ENCODE measurements around the gene ORM1.
A peak's percentile ranks its signal among the peaks of the same experiment; 100 is the strongest.

The ORM1 gene

DNA sequence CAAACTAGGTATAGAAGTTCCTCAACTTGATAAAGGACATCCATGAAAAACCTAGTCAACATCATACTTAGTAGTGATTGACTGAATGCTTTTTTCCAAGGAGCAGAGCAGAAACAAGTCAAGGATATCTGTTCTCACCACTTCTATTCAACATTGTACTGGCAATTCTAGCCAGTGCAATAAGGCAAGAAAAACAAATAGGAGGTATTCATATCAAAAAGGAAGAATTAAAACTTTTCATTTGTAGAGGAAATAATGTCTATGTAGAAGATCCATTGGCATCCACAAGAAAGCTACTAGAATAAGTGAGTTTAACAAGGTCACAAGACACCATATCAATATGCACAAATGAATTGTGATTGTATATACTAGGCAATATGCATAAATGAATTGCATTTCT is 28.2 kb upstream of the ORM1 start:
- DNase-seq: no peak
- Histone ChIP-seq H3K27ac (no peak overlapping the region), H3K4me3 (no peak overlapping the region), H3K27me3 (no peaks in the 10 kb centered on the region), H3K4me1 (no peaks in the 10 kb centered on the region), H3K9me3 (peaks cover 0 to 12% (median 8%) of the 10 kb centered on the region in 3 donors), H3K36me3 (peaks cover 15 to 27% (median 16%) of the 10 kb centered on the region in 3 donors)
- intact Hi-C loops (cut with DNase I; ENCODE audit: low total_unique reads): loop anchor here (5.0 kb wide), 1 partner anchor 187 kb away; no protein-coding TSS in a partner anchor
- TF ChIP-seq, protein P1, sequence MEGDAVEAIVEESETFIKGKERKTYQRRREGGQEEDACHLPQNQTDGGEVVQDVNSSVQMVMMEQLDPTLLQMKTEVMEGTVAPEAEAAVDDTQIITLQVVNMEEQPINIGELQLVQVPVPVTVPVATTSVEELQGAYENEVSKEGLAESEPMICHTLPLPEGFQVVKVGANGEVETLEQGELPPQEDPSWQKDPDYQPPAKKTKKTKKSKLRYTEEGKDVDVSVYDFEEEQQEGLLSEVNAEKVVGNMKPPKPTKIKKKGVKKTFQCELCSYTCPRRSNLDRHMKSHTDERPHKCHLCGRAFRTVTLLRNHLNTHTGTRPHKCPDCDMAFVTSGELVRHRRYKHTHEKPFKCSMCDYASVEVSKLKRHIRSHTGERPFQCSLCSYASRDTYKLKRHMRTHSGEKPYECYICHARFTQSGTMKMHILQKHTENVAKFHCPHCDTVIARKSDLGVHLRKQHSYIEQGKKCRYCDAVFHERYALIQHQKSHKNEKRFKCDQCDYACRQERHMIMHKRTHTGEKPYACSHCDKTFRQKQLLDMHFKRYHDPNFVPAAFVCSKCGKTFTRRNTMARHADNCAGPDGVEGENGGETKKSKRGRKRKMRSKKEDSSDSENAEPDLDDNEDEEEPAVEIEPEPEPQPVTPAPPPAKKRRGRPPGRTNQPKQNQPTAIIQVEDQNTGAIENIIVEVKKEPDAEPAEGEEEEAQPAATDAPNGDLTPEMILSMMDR (IDR thresholded peaks at IDR 0.05): no peak

DNA sequence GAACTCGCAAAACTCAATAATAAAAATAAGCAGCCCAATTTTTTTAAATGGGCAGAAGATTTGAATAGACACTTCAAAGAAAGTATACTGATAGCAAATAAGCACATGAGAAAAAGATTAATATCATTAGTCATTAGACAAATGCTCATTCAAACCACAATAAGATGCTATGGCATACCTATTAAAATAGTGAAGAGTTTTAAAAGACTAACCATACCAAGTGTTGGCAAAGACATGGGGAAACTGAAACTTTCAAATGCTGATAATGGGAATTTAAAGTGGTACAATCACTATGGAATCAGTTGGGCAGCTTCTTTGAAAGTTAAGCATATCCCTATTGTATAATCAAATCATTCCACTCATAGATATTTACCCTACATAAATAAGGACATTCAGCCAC is 26.6 kb upstream of the ORM1 start:
- Histone ChIP-seq H3K4me1 (no peaks in the 10 kb centered on the region), H3K4me3 (no peak overlapping the region), H3K27me3 (no peaks in the 10 kb centered on the region), H3K27ac (no peak overlapping the region), H3K36me3 (peaks cover 15 to 38% (median 16%) of the 10 kb centered on the region in 3 donors), H3K9me3 (peaks cover 0 to 12% (median 8%) of the 10 kb centered on the region in 3 donors)
- TF ChIP-seq, protein P1 (IDR thresholded peaks at IDR 0.05): no peak
- intact Hi-C loops (cut with DNase I; ENCODE audit: low total_unique reads): no loop called here
- no peak for DNase-seq

DNA sequence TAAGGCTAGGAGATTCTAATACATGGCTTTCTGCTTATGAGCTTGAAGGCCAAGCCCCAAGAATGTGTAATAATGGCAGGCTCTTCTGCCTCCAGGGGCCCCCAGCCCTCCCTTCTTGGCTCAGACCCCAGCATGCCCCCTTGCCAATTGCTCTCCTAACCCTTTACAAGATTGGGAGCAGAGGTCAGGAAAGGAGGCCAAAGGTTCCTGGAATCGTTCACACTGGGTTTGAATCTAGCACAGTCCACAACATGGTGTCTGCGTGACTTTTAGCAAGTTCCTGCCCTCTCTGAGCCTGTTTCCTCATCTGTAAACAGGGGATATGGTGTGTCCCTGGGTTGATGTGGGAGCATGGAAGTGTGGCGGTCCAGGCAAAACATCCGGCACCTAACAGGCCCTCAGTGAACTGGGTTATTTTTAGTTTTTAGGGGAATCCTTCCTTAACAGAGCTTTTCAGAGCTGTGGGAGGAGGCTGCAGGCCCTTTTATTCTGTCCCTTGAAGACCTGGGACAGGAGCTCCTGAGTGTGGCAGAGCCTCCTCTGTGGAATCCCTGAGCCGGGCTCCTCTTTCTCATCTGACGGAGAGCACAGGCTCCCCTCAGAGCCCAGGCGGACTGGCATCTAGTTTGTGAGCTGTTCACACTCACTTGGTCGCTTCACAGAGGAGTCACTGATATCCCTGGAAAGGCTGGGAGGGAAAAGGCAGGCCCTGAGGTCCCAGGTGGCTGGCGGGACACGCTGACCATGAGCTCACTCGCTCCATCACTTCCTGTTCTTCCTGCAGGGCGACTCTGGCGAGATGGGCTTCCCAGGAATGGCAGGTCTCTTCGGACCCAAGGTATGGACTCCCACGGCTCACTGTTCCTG is 23.4 kb upstream of the ORM1 start:
- Histone ChIP-seq H3K27me3 (no peaks in the 10 kb centered on the region), H3K36me3 (peaks cover 11 to 31% (median 14%) of the 10 kb centered on the region in 3 donors), H3K9me3 (peaks cover 0 to 12% (median 5%) of the 10 kb centered on the region in 3 donors), H3K4me3 (no peak overlapping the region), H3K4me1 (no peaks in the 10 kb centered on the region), H3K27ac (no peak overlapping the region)
- peak; percentile 10 to 53 for DNase-seq
- TF ChIP-seq, protein P1 (IDR thresholded peaks at IDR 0.05): no peak
- intact Hi-C loops (cut with DNase I; ENCODE audit: low total_unique reads): no loop called here

DNA sequence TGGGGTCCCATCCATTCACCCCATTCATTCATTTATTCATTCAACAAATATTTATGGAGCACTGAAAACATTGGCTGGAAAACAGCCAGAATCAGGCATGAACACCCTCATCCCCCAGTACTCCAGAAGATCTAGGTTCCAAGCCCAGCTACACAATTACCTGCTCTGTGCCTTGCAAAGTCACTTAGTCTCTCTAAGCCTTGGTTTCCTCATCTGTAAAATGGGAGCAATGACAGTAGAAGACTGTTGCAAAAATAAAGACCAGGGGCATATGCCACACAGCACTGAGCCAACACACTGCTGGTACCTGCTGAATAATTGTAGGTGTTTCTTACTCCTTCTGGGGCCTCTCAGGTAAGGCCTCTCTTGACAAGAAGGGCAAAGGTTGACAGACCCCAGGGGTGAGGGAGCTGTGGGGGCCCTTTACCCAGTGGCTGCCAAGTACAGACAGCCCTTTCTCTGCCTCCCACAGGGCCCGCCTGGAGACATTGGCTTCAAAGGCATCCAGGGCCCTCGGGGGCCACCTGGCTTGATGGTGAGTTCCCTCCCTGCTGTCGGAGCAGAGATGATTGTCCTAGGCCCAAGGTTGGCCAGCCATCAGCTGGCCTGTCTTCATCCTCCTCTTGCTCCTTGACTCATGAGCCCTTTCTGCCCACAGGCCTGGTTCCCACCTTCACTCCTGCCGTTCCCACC is 22.6 kb upstream of the ORM1 start:
- peak in 1 of 2 donors; percentile 51 for DNase-seq

More for the DNA sequence above, 22.6 kb upstream of the ORM1 start:
- Histone ChIP-seq H3K9me3 (peaks cover 0 to 8% (median 0%) of the 10 kb centered on the region in 3 donors), H3K4me1 (no peaks in the 10 kb centered on the region), H3K27ac (no peak overlapping the region), H3K27me3 (no peaks in the 10 kb centered on the region), H3K4me3 (no peak overlapping the region), H3K36me3 (peaks cover 5 to 23% (median 6%) of the 10 kb centered on the region in 3 donors)
- TF ChIP-seq, protein P1 (IDR thresholded peaks at IDR 0.05): no peak
- intact Hi-C loops (cut with DNase I; ENCODE audit: low total_unique reads): no loop called here

All from tibial artery (tissue), 4 donors.